Measurements from ENCODE around the gene EXT2.

Gene EXT2

GRCh38 chr11:44189986-44190882 is 94.8 kb downstream of the EXT2 start:
- no peak for TF ChIP-seq CTCF (IDR thresholded peaks at IDR 0.05; ENCODE audit: low read depth, low read length)
- no peak overlapping the region for H3K4me3 ChIP-seq (ENCODE audit: low read depth, low read length)

GRCh38 chr11:44190883-44191230 is 95.4 kb downstream of the EXT2 start:
- H3K4me3 ChIP-seq (ENCODE audit: low read depth, low read length): no peak overlapping the region
- TF ChIP-seq CTCF (IDR thresholded peaks at IDR 0.05; ENCODE audit: low read depth, low read length): no peak

- TF ChIP-seq CTCF (IDR thresholded peaks at IDR 0.05; ENCODE audit: low read depth, low read length): no peak
- no peak overlapping the region for H3K4me3 ChIP-seq (ENCODE audit: low read depth, low read length)
Measured at GRCh38 chr11:44191322-44192016, 96.0 kb downstream of the EXT2 start.

GRCh38 chr11:44192017-44192385 is 96.5 kb downstream of the EXT2 start:
- no peak overlapping the region for H3K4me3 ChIP-seq (ENCODE audit: low read depth, low read length)
- no peak for TF ChIP-seq CTCF (IDR thresholded peaks at IDR 0.05; ENCODE audit: low read depth, low read length)

GRCh38 chr11:44192462-44193100 is 97.1 kb downstream of the EXT2 start:
- no peak for TF ChIP-seq CTCF (IDR thresholded peaks at IDR 0.05; ENCODE audit: low read depth, low read length)
- H3K4me3 ChIP-seq (ENCODE audit: low read depth, low read length): no peak overlapping the region

GRCh38 chr11:44193856-44194255 is 98.4 kb downstream of the EXT2 start:
- no peak overlapping the region for H3K4me3 ChIP-seq (ENCODE audit: low read depth, low read length)
- no peak for TF ChIP-seq CTCF (IDR thresholded peaks at IDR 0.05; ENCODE audit: low read depth, low read length)
